Measurements from ENCODE around the gene CDC42.

CDC42 gene

GRCh38 chr1:22074803-22075202 is 22.3 kb downstream of the CDC42 start:
- DNase-seq (ENCODE audit: low read depth in 2 of 2), result no peak

- DNase-seq (ENCODE audit: low read depth in 2 of 2), result no peak
Observed at GRCh38 chr1:22075718-22076117, 23.2 kb downstream of the CDC42 start.

GRCh38 chr1:22076346-22076745 is 23.8 kb downstream of the CDC42 start:
- DNase-seq (ENCODE audit: low read depth in 2 of 2), result no peak

- no peak for DNase-seq (ENCODE audit: low read depth in 2 of 2)
Observed at GRCh38 chr1:22077728-22078127, 25.2 kb downstream of the CDC42 start.

GRCh38 chr1:22078133-22078532 is 25.6 kb downstream of the CDC42 start:
- no peak for DNase-seq (ENCODE audit: low read depth in 2 of 2)

GRCh38 chr1:22080191-22080590 is 27.7 kb downstream of the CDC42 start:
- no peak for DNase-seq (ENCODE audit: low read depth in 2 of 2)

- DNase-seq (ENCODE audit: low read depth in 2 of 2), result no peak
Observed at GRCh38 chr1:22088331-22088730, 35.8 kb downstream of the CDC42 start.

- DNase-seq (ENCODE audit: low read depth in 2 of 2), result no peak
Observed at GRCh38 chr1:22089134-22089571, 36.6 kb downstream of the CDC42 start.

- no peak for DNase-seq (ENCODE audit: low read depth in 2 of 2)
Observed at GRCh38 chr1:22089787-22090186, 37.3 kb downstream of the CDC42 start.

GRCh38 chr1:22090867-22091266 is 38.4 kb downstream of the CDC42 start:
- DNase-seq (ENCODE audit: low read depth in 2 of 2), result no peak

- DNase-seq (ENCODE audit: low read depth in 2 of 2), result peak; percentile 38 to 40
Observed at GRCh38 chr1:22092026-22092768, 39.7 kb downstream of the CDC42 start.

GRCh38 chr1:22093513-22093912 is 41.0 kb downstream of the CDC42 start:
- DNase-seq (ENCODE audit: low read depth in 2 of 2), result no peak

GRCh38 chr1:22096036-22096435 is 43.5 kb downstream of the CDC42 start:
- DNase-seq (ENCODE audit: low read depth in 2 of 2), result no peak

- DNase-seq (ENCODE audit: low read depth in 2 of 2), result no peak
Observed at GRCh38 chr1:22096463-22096862, 44.0 kb downstream of the CDC42 start.

- no peak for DNase-seq (ENCODE audit: low read depth in 2 of 2)
Observed at GRCh38 chr1:22098752-22099151, 46.2 kb downstream of the CDC42 start.

- no peak for DNase-seq (ENCODE audit: low read depth in 2 of 2)
Observed at GRCh38 chr1:22100168-22100567, 47.7 kb downstream of the CDC42 start.

GRCh38 chr1:22101199-22101598 is 48.7 kb downstream of the CDC42 start:
- DNase-seq (ENCODE audit: low read depth in 2 of 2), result no peak

- no peak for DNase-seq (ENCODE audit: low read depth in 2 of 2)
Observed at GRCh38 chr1:22101995-22102394, 49.5 kb downstream of the CDC42 start.

GRCh38 chr1:22102746-22103145 is 50.2 kb downstream of the CDC42 start:
- no peak for DNase-seq (ENCODE audit: low read depth in 2 of 2)

GRCh38 chr1:22104094-22104493 is 51.6 kb downstream of the CDC42 start:
- no peak for DNase-seq (ENCODE audit: low read depth in 2 of 2)

GRCh38 chr1:22104865-22105437 is 52.4 kb downstream of the CDC42 start:
- DNase-seq (ENCODE audit: low read depth in 2 of 2), result peak in 1 of 2 donors; percentile 35

GRCh38 chr1:22105611-22106207 is 53.2 kb downstream of the CDC42 start:
- no peak for DNase-seq (ENCODE audit: low read depth in 2 of 2)

- DNase-seq (ENCODE audit: low read depth in 2 of 2), result no peak
Observed at GRCh38 chr1:22107126-22107525, 54.6 kb downstream of the CDC42 start.

All from stimulated activated CD8-positive, alpha-beta memory T cell treated with anti-CD3 and anti-CD28 coated beads, Interleukin-7, amount 100 ng/mL, for 4 hours (primary cell).